Fibroblast of skin of right quadriceps (primary cell): ENCODE results near the gene IZUMO3.
"Not testable (repeated sequence)": the region's sequence is repeated elsewhere in the genome, so short reads cannot be mapped to it uniquely, and the experiment has no call there.

ENCODE experiments used
- DNase-seq: peaks from one replicate; pipeline ENCODE4 v3.0.0-alpha.2; 2013

The IZUMO3 gene, protein sequence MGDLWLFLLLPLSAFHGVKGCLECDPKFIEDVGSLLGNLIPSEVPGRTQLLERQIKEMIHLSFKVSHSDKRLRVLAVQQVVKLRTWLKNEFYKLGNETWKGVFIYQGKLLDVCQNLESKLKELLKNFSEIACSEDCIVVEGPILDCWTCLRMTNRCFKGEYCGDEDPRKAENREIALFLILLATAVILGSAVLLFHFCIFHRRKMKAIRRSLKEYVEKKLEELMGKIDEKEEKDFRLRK

DNA sequence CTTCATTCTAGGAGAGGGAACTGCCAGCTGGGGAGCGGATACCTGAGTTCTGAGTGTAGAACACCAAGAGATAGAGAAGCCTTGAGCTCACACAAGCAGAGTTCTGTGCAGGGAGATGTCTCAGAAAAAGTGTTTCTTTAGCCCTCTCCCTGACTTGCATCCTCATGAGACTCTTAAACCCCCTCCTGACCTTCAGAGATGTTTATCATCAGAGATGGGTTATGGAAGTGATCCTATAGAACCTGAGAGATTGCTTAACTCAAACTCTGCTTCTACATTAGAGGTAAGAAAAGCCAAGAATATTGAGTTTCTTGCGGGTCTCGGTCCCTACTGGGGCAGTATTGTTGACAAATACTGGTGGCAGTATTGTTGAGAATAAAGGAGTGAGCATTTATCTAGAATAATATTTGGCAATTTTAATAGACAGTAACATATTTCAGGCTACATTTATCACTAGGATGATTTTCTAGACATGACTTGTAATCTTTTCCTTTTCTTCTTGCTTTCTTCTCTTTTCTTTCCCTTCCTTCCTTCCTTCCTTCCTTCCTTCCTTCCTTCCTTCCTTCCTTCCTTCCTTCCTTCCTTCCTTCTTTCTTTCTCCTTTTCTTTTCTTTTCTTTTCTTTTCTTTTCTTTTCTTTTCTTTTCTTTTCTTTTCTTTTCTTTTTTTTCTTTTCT lies at the start of gene IZUMO3:
IZUMO3 (minus strand) TSS at position 51 of the 676 bp plus-strand sequence. CDS start 248 bp downstream, outside the sequence.
- DNase-seq: no peak

DNA sequence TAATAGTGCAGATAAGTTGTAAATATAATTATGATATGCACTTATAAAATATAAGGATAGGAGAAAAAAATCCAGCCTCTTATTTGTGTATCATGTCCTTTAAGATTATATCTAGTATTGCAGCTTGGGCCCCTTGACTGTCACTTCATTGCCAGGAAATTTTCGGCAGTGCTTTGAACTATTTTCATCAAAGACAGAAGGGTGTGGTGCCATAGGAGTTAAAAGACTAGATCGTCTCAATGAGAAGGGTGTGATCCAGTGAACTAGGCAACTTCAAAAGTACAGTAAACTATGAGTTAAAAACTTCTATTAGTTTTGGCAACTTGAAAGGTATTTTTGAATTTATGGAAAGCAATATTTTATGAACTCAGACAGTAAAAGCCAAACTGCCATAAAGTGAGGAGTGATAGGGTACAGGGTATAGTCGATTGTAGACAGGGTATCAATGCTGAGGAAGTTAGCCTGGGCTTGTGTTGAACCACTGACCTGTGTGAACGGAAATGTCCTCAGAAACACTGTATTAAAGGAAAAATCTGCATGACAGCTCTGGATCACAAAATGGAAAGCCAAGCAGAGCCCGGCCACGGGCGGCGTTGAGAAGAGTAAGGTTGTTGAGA lies 48.6 kb upstream of the IZUMO3 start:
- no peak for DNase-seq

DNA sequence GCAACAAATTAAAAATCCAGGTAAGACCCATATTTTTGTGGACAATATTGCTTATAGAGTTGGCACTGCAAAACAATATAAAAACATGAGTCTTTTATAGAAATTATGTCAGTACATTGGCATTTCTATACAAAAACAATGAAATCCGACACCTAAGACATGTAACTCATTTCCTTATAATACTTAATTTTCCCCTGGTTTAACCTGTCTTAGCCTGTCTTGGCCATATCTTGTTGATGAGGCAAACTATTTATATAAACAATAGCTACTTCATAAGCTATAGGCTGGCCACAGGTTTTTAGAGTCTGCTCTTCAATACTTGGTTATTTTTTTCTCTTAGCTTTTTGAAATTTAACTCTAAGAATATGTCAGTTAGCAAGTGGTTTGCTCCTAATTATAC lies 44.7 kb upstream of the IZUMO3 start:
- DNase-seq: peak; percentile 7

DNA sequence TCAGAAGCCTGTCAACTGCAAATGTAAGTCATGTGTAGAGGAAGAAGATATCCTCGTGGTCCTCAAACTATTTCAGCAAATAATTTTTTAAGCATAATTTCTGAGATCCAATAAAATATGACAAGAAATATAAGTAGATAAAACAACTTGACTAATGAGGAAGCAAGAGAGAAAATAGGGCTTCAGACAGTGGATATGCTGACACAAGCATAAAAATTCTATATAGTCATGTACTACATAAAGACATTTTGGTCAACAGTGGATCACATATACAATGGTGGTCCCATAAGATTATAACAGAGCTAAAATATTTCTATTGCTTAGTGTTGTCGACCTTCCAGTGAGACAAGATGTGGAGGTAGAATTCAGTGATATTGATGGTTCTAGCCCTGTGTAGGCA lies 42.2 kb upstream of the IZUMO3 start:
- no peak for DNase-seq

DNA sequence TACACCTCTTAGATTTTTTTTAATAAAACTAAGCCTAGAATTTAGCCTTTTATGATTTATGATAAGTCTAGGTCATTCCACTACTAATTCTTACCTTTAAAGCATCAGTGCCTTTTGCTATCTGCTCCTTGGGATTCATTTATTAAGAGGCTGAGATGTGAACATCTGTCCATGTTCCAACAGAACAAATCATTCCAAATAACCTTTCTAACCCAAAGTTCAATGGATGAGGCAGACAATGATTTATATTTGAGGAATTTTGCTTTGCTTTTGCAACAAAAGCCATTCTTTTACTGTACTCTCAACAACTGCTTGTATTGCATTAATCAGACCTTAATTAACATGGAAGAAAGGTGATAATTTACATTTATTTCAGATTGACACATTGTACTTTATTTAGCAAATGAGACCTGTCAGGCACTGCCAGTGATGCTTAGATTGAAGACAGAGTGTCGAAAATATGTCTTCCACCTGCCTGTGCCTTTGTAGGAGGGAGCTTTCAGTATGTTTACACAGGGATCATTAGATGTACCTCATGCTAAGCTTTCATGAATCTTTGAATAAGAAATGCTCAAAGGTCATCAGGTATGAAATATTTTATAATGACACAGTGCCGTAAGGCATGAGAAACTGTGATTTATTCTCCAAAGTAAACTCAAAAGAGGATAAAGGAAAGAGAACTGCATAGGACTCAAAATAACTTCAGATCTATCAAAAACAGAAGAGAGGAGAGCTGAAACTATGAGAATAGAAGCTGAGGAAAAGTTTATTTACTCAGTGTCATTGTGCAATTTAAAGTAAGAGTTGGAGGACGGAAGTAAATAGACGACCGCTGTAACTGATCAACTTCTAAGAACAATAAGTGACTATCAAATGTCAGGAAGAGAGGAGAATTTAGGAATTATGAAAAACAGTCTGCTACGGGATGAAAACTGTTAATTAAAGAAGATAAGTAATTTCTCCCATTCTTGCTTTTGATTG lies 36.7 kb upstream of the IZUMO3 start:
- no peak for DNase-seq

DNA sequence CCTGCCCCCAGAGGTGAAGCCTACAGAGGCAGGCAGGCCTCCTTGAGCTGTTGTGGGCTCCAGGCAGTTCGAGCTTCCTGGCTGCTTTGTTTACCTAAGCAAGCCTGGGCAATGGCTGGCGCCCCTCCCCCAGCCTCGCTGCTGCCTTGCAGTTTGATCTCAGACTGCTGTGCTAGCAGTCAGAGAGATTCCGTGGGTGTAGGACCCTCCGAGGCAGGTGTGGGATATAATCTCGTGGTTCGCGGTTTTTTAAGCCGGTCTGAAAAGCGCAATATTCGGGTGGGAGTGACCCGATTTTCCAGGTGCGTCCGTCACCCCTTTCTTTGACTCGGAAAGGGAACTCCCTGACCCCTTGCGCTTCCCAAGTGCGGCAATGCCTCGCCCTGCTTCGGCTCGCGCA lies 34.3 kb upstream of the IZUMO3 start:
- DNase-seq: not testable (repeated sequence)

DNA sequence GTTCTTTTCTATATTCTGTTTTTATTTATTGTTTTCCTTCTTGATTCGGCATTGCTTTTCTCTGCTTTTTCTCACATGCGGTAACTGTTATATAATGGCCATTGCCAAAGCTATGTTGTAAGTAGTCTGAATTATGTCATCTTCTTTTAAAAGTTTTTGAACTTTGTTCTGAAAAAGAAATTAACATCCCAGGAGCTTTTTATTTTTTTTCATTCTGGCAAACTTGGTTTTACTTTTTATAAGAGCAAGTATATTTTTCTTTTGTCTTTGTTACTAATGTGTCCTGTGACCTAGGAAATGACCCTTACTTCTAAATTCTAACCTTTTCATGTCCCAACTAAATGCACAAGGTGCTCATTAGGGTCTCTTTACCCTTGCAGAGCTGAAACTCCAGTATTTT lies 26.7 kb upstream of the IZUMO3 start:
- DNase-seq: no peak

DNA sequence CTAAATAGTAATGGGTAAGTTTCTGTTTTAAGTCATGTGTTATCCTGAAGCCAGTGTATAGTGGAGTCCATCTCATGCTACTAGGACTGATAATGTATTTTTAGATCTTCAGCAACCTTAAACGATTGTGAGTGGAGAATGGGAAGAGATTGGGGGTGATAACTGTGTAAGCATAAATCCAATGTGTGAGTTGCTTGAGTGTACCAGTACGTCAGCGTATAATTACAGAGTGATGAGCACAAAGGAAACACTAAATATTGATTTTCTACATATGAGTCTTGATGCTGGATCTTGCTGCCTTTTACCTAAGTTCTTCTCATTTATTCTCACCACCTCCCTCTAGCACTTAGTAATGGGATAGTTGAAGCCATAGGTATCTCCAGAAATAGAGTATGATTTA lies 16.3 kb upstream of the IZUMO3 start:
- no peak for DNase-seq

DNA sequence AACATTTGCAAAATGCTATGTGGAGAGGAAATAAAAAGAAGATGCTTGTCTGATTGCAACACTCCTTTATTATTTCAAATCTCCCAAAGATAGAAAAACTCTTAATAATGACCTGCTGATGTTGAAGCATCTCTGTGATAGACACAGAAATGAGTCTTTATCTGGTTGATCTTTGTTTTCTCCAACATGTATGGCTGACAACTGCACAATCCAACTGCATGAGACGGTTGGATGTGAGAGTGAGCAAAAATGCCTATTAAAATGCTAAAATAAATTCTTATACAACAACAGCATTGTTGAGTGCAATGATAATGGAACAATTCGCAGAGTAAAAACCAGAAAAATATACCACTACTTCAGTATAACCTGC lies 7.5 kb upstream of the IZUMO3 start:
- no peak for DNase-seq

DNA sequence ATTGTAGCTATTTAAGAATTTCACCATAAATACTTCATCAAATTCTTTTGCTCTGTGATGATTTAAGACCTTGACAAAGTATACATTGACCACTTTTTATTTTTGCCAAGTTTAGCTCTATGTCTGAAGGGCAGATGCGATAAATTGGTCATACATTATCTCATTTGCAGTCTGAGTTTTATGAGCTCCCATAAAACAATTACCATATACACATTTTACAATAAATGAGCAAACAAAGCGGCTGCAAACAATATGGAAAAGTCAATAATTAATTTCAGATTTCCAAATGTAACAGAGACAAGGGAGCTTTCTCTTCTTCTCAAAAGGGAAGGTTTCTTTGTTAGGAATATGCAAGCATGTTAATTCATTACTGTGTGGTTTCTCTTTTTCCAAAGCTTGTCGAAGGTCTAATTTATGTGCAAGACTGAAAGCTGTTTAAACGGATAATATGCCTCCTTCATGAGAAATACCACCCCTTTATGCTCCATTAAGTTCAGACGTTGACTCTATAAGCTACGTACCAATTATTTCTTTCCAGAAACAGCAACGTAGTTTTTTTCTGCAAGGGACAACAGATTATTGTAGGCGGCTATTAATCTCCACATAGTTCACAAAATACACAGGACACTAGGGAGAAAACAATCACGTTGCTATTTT lies 7.0 kb upstream of the IZUMO3 start:
- DNase-seq: peak; percentile 12

DNA sequence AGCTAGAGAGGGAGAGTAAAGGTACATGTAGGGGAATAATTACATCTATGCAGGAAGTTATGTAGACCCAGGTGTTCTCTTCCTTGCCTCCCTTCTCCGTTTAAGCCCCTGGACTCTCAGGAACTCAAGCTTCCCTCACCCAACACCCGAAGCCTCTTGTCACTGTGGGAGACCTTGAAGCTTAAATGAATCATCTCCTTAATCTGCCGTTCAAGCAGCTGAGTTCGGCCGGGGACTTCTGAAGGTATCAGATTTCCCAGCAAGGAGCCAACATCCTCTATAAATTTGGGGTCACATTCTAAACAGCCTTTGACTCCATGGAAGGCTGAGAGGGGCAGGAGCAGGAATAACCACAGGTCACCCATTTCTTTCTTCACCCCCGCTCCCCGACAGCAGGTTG lies 412 bp downstream of the IZUMO3 start:
- no peak for DNase-seq

DNA sequence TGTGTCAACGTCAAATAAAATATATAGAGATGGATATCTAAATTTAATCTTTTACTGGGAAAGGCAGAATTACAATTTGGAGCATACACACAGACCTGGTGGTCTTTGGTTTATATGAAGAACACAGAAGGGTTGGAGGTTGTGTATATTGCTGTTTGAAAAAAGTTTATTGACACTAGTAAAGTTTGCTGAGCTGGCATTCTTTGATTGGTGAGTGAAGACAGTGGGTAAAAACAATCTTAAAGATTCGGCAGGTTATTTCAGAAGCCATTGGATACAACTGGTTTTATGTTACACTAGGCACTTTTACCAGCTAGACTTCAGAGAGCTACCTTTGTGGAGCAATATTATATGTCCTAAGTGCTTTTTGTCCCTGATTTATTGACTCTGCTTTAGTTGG lies 27.2 kb downstream of the IZUMO3 start:
- no peak for DNase-seq

DNA sequence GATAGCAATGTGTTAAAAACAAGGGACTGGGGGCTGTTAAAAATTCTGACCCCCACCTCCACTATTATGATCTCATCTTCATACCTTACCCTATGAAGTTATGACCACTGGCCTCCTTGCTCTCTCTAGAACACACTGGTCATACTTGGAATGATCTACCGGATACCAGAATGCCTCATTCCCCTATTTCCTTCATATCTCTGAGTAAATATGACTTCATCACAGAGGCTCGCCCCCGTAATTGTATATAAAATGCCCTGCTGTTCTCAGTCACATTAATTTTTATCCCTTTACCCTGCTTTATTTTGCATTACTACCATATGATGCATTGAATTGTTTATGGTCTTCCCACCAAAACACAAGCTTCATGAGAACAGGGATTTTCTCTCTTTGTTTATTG lies 29.2 kb downstream of the IZUMO3 start:
- peak; percentile 11 for DNase-seq

DNA sequence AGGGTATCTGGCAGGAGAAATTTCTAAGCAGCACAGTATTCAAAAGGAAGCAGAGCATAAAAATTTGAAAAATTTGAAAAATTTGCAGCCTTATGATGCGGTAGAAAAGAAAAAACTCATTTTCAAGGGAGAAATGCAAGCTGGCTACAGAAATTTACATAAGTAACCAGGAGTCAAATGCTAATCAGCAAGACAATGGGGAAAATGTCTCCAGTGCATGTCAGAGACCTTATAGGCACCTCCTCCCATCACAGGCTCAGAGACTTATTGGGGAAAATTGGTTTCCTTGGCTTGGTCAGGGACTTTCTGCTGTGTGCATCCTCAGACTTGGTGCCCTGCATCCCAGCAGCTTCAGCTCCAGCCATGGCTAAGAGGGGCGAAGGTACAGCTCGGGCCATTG lies 35.8 kb downstream of the IZUMO3 start:
- no peak for DNase-seq

DNA sequence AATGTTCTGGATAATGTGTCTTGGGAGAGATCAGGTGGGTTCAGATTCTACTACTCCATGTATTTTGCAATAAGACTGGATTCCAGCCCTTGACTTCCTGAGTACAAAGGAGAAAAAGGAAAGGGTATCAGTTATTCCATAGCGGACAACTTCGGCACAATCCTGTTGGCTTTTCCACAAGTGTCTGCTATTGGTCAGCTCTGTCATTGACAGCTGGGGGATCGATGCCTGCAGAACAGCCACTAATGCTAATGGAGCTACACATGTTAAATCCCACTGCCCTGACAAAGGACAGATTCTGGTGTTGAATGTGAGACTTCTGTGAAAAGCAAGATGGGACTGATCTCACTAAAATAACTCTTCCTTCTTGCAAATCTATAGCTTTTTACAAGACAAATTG lies 41.2 kb downstream of the IZUMO3 start:
- no peak for DNase-seq

DNA sequence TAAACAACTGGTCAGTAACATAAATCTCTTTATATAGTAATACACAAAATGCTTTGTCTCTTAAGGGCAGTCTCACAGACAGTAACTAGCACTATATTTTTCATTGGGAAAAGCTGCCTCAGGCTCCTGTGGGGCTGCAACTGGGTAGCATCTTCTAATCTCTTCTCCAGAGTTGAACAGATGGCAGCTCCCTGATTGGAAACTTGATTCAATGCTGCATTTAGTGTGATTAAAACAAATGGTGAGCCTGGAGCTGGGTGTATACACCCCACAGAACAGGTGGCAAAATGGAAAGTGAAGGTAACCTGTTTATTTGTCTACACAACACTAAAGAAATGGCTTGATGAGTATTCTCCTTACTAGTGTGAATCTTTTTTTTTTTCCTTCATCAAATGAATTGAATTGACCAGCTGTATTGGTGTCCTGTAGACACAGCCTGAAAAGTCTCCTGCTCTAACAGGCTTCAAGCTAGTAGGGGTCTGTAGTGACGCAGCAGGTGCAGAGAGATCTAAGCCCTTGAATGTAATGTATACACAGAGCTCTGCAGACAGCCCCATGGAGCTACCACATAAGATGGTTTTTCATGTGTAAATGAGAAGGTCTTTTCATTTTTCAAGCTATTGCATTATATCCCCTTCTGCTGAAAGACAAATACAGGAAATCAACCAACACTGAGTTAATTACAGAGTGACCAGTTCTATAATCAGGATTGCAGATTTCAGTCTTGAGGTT lies 43.3 kb downstream of the IZUMO3 start:
- no peak for DNase-seq

DNA sequence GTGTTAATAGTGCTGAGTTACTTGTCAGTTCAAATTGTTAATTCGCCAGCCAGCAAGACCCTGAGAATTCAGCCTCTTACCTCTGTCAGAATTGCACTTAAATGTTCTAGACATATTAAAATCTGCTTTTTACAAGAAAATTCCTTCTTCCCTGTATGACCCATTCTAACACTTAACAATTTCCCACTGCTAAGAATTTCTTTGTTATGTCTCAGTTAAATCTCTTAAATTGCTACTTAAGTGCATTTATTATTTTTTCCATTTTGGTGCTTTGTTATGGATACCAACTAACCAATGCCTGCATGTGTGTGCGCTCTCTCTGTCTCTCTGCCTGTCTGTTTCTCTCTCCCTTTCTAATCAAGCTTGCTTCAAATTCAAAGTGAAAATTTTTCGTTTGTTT lies 44.9 kb downstream of the IZUMO3 start:
- DNase-seq: no peak

DNA sequence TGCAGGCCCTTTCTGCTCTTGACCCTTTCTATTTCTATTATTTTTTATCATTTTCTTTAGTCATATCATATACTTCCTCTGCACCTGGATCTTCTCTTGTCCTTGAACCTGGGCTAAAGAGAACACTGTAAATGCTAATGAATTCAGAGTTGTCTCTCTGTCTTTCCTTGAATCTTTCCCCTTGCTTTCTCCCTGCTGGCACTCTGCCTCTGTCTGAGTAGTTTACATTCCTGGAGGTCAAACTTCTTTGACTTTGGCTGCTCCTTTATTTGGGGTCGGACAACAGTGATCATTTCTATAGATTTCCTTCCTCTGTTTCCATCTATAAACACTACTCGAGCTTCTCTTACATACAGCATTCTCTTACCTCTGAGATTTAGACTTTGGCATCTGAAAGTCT lies 47.1 kb downstream of the IZUMO3 start:
- DNase-seq: no peak

DNA sequence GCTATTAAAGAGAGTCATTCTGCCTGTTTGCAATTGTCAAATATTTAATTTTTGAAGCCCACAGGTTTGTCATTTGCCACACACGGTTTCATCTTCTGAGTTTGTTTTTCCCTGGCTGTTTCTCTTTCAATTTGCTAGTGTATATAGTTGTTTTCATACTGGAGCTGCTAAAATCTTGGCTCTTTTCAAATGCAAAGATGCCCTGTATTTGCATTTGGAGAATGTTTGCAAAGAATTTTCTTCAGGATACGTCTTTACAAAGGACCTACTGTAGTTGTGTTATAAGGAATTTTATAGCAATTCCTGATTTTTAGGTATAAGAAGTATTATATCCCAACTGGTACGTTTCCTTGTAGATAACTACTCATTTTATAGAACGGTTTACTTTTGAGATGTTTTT lies 48.0 kb downstream of the IZUMO3 start:
- no peak for DNase-seq
